DND-41 (cell line): ENCODE data around the gene CAMKMT.

ENCODE experiments used
- ATAC-seq: fragments of 200-7000 bp; cut with Tn5 transposase; 3 replicates; pipeline ENCODE4 v1.9.1; 2021; ENCODE audit warnings: low read depth; ENCODE audit not compliant: insufficient read depth
- DNase-seq: peaks from one replicate; pipeline ENCODE4 v3.0.0-alpha.2; 2020
- H2AFZ ChIP-seq: 2 replicates; pipeline ENCODE4 v1.6.0; 2012; ENCODE audit warnings: low read depth, low read length
- H3K27ac ChIP-seq: 2 replicates; pipeline ENCODE4 v1.5.1; 2012; ENCODE audit warnings: low read length, inconsistent platforms
- H3K27me3 ChIP-seq: fragments of 200-600 bp; sonication (generic); 2 replicates; pipeline ENCODE4 v1.6.0; 2012; ENCODE audit warnings: low read length, mild to moderate bottlenecking, inconsistent platforms; ENCODE audit not compliant: insufficient read depth, poor library complexity
- H3K36me3 ChIP-seq: 2 replicates; pipeline ENCODE4 v1.5.1; 2012; ENCODE audit warnings: low read length, inconsistent platforms; ENCODE audit not compliant: insufficient read depth
- H3K4me1 ChIP-seq: 2 replicates; pipeline ENCODE4 v1.5.1; 2012; ENCODE audit warnings: mild to moderate bottlenecking, low read length; ENCODE audit not compliant: insufficient read depth
- H3K4me2 ChIP-seq: 2 replicates; pipeline ENCODE4 v1.6.0; 2012; ENCODE audit warnings: mild to moderate bottlenecking, moderate library complexity, low read length, inconsistent platforms; ENCODE audit not compliant: insufficient read depth
- H3K4me3 ChIP-seq, 2 experiments: fragments of 200-600 bp in 1 of 2; shearing (Covaris generic) in 1 of 2; 2 replicates each; pipeline ENCODE4 v1.5.1; 2012 to 2016; ENCODE audit warnings: inconsistent platforms in 2 of 2, low read length in 2 of 2, mild to moderate bottlenecking in 2 of 2, low read depth in 1 of 2, moderate library complexity in 1 of 2
- H3K79me2 ChIP-seq: 2 replicates; pipeline ENCODE4 v1.6.0; 2012; ENCODE audit warnings: low read length, inconsistent platforms; ENCODE audit not compliant: insufficient read depth
- H3K9ac ChIP-seq: 2 replicates; pipeline ENCODE4 v1.6.0; 2012; ENCODE audit warnings: low read depth, mild to moderate bottlenecking, inconsistent platforms, low read length, moderate library complexity
- H3K9me3 ChIP-seq: 2 replicates; pipeline ENCODE4 v1.5.1; 2012; ENCODE audit warnings: low read length, moderate library complexity, mild to moderate bottlenecking, inconsistent platforms; ENCODE audit not compliant: insufficient read depth, severe bottlenecking
- H4K20me1 ChIP-seq: 2 replicates; pipeline ENCODE4 v1.6.0; 2012; ENCODE audit warnings: low read length; ENCODE audit not compliant: insufficient read depth
- EZH2 ChIP-seq: IDR thresholded peaks from 3 replicates; pipeline ENCODE4 v1.6.1; 2012; ENCODE audit warnings: borderline replicate concordance, low read depth, mild to moderate bottlenecking, moderate library complexity, low read length, inconsistent platforms; ENCODE audit not compliant: severe bottlenecking
- TF ChIP-seq, protein P1 (sequence below): IDR thresholded peaks from 2 replicates; pipeline ENCODE4 v1.5.1; 2012; ENCODE audit warnings: borderline replicate concordance, low read length, moderate library complexity, mild to moderate bottlenecking; ENCODE audit not compliant: poor library complexity, severe bottlenecking; ENCODE audit errors: extremely low read depth

The CAMKMT gene

DNA sequence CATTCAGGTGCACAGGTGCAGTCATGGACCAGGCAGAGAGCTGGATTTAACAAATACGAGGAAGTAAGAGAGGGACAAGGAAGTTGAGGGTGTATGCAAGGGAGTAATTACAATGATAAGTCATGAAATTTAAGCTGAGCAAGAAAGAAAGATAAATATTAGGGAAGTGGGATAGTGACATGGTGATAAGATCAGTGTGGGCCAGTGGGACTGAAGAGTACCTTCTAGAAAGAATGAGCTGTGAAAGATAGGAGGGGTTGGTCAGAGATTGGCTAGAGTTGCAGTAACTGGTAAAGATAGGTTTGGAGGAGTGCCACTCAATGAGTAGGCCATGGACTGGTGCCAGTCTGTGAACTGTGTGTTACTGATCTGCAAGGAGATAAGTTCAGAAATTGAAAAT, 378.9 kb downstream of the CAMKMT start:
- TF ChIP-seq, protein P1, sequence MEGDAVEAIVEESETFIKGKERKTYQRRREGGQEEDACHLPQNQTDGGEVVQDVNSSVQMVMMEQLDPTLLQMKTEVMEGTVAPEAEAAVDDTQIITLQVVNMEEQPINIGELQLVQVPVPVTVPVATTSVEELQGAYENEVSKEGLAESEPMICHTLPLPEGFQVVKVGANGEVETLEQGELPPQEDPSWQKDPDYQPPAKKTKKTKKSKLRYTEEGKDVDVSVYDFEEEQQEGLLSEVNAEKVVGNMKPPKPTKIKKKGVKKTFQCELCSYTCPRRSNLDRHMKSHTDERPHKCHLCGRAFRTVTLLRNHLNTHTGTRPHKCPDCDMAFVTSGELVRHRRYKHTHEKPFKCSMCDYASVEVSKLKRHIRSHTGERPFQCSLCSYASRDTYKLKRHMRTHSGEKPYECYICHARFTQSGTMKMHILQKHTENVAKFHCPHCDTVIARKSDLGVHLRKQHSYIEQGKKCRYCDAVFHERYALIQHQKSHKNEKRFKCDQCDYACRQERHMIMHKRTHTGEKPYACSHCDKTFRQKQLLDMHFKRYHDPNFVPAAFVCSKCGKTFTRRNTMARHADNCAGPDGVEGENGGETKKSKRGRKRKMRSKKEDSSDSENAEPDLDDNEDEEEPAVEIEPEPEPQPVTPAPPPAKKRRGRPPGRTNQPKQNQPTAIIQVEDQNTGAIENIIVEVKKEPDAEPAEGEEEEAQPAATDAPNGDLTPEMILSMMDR, result no peak
- TF ChIP-seq EZH2, result no peak
- Histone ChIP-seq H3K9me3 (peaks cover 16% of the 10 kb centered on the region), H3K27me3 (no peaks in the 10 kb centered on the region), H3K9ac (no peak overlapping the region), H3K36me3 (no peaks in the 10 kb centered on the region), H4K20me1 (no peaks in the 10 kb centered on the region), H3K4me2 (no peak overlapping the region), H3K27ac (no peak overlapping the region), H3K79me2 (no peaks in the 10 kb centered on the region), H3K4me1 (no peaks in the 10 kb centered on the region), H3K4me3 (no peak overlapping the region), H2AFZ (no peak overlapping the region)
- ATAC-seq, result no peak
- DNase-seq, result no peak

- no peak for DNase-seq
- no peaks in the 10 kb centered on the region for H3K27me3 ChIP-seq
Measured at GRCh38 chr2:44741507-44741906, 379.8 kb downstream of the CAMKMT start.

DNA sequence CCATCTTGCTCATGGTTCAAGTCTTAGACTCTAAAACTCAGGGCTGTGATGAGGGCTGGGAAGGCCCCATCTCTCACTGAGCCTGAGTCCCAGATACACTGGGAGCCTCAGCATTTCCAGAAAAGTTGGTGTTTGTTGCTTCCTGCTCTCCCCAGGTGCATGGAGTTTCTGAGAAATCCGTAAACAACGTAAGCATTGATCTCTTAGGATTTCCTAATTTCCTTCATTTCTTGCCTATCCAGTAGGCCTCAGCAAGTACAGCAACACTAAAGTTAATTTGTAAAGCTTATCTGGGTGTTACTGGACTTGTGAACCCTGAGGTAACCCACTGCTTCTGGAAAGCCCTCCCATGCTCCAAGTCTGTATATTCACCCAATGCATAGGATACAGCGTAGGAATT, 380.3 kb downstream of the CAMKMT start:
- Histone ChIP-seq H3K4me3 (no peak overlapping the region), H3K4me1 (no peaks in the 10 kb centered on the region), H3K79me2 (no peaks in the 10 kb centered on the region), H3K9me3 (peaks cover 2% of the 10 kb centered on the region), H3K4me2 (no peak overlapping the region), H3K27me3 (no peaks in the 10 kb centered on the region), H3K27ac (no peak overlapping the region), H3K9ac (no peak overlapping the region), H4K20me1 (no peaks in the 10 kb centered on the region), H3K36me3 (no peaks in the 10 kb centered on the region), H2AFZ (no peak overlapping the region)
- ATAC-seq, result no peak
- TF ChIP-seq, protein P1, result no peak
- no peak for TF ChIP-seq EZH2
- DNase-seq, result no peak

More at GRCh38 chr2:44741507-44741906, 379.8 kb downstream of the CAMKMT start:
- no peak for ATAC-seq
- H3K4me2 ChIP-seq, result no peak overlapping the region
- no peaks in the 10 kb centered on the region for H3K4me1 ChIP-seq
- no peak overlapping the region for H3K4me3 ChIP-seq
- TF ChIP-seq, protein P1, result no peak
- TF ChIP-seq EZH2, result no peak
- H3K9me3 ChIP-seq, result peaks cover 8% of the 10 kb centered on the region
- H3K36me3 ChIP-seq, result no peaks in the 10 kb centered on the region
- no peaks in the 10 kb centered on the region for H4K20me1 ChIP-seq
- no peak overlapping the region for H2AFZ ChIP-seq
- H3K9ac ChIP-seq, result no peak overlapping the region
- no peak overlapping the region for H3K27ac ChIP-seq
- no peaks in the 10 kb centered on the region for H3K79me2 ChIP-seq

DNA sequence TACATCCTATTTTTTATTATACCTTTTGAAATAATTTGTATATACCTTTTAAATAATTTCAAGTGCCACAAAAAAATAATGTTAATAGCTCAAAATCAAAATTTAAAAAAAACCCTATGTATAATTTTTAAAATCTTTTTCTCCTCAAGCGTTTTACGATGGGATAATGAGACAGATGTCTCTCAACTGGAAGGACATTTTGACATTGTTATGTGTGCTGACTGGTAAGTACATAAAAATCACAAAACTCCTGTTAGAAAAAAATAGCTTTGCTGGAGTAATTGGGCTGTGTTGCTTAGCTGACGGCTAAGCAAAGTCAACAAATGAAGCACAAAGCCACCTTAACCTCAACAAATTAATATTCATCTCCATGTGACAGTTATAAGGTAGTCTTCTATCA, 381.7 kb downstream of the CAMKMT start:
- no peak for ATAC-seq
- Histone ChIP-seq H3K36me3 (no peaks in the 10 kb centered on the region), H3K4me1 (no peaks in the 10 kb centered on the region), H3K27me3 (no peaks in the 10 kb centered on the region), H3K9me3 (no peaks in the 10 kb centered on the region), H4K20me1 (no peaks in the 10 kb centered on the region), H3K27ac (no peak overlapping the region), H2AFZ (no peak overlapping the region), H3K4me3 (no peak overlapping the region), H3K4me2 (no peak overlapping the region), H3K9ac (no peak overlapping the region), H3K79me2 (no peaks in the 10 kb centered on the region)
- DNase-seq, result no peak
- TF ChIP-seq, protein P1, result no peak
- TF ChIP-seq EZH2, result no peak
